HL-60 (cell line): ENCODE measurements around the gene SSTR5.

Source experiments
- DNase-seq, 2 experiments: peaks; one replicate each; pipeline ENCODE4 v3.0.0-alpha.2; 2010 to 2020; ENCODE audit warnings: low read depth in 1 of 2, low spot score in 1 of 2
- H3K27ac ChIP-seq: fragments of 250-450 bp; sonication (Bioruptor Pico); replicated peaks from 2 replicates; pipeline ENCODE4 v1.5.1; 2020; ENCODE audit warnings: mild to moderate bottlenecking, moderate library complexity
- H3K27me3 ChIP-seq: fragments of 250-450 bp; sonication (Bioruptor Pico); 2 replicates; pipeline ENCODE4 v1.5.1; 2021; ENCODE audit warnings: mild to moderate bottlenecking, moderate library complexity; ENCODE audit not compliant: insufficient read depth, poor library complexity, severe bottlenecking
- H3K4me3 ChIP-seq: replicated peaks from 2 replicates; pipeline ENCODE4 v1.5.1; 2011; ENCODE audit warnings: mild to moderate bottlenecking, control low read depth, low read length; ENCODE audit not compliant: insufficient read depth
- CTCF ChIP-seq: IDR thresholded peaks from one replicate; pipeline ENCODE4 v1.5.1; 2011; ENCODE audit warnings: low read length, control low read depth, inconsistent platforms; ENCODE audit not compliant: insufficient read depth
- GABPA ChIP-seq: IDR thresholded peaks from 2 replicates; pipeline ENCODE4 v1.6.1; 2012; ENCODE audit warnings: low read depth
- POLR2AphosphoS5 ChIP-seq: IDR thresholded peaks from 2 replicates; pipeline ENCODE4 v1.6.1; 2012; ENCODE audit warnings: low read depth
- REST ChIP-seq: IDR thresholded peaks from 2 replicates; pipeline ENCODE4 v1.6.1; 2012; ENCODE audit warnings: low read depth; ENCODE audit not compliant: insufficient replicate concordance
- SPI1 ChIP-seq: IDR thresholded peaks from 2 replicates; pipeline ENCODE4 v1.6.1; 2012; ENCODE audit warnings: low read depth, mild to moderate bottlenecking, borderline replicate concordance

Gene SSTR5

GRCh38 chr16:1126586-1126985 is 54.0 kb downstream of the SSTR5 start:
- Histone ChIP-seq H3K4me3 (no peak overlapping the region), H3K27me3 (no peaks in the 10 kb centered on the region), H3K27ac (no peak overlapping the region)
- no peak for DNase-seq
- no peak for TF ChIP-seq CTCF
- TF ChIP-seq SPI1, result no peak
- no peak for TF ChIP-seq REST
- TF ChIP-seq GABPA, result no peak
- no peak for TF ChIP-seq POLR2AphosphoS5

GRCh38 chr16:1127101-1127500 is 54.6 kb downstream of the SSTR5 start:
- H3K27me3 ChIP-seq, result no peaks in the 10 kb centered on the region
- no peak for DNase-seq
- no peak for TF ChIP-seq POLR2AphosphoS5
- TF ChIP-seq GABPA, result no peak
- no peak for TF ChIP-seq CTCF
- TF ChIP-seq REST, result no peak
- TF ChIP-seq SPI1, result no peak
- H3K27ac ChIP-seq, result no peak overlapping the region
- no peak overlapping the region for H3K4me3 ChIP-seq

GRCh38 chr16:1127971-1128715 is 55.6 kb downstream of the SSTR5 start:
- Histone ChIP-seq H3K4me3 (no peak overlapping the region), H3K27me3 (no peaks in the 10 kb centered on the region), H3K27ac (no peak overlapping the region)
- no peak for TF ChIP-seq SPI1
- TF ChIP-seq CTCF, result no peak
- TF ChIP-seq POLR2AphosphoS5, result no peak
- TF ChIP-seq REST, result no peak
- no peak for TF ChIP-seq GABPA
- no peak for DNase-seq
